Left lobe of liver (tissue), 2 donors: ENCODE measurements around the gene TRAPPC6A. TPM values are rescaled to one million over a fixed set of nuclear protein-coding genes. Genes with fewer than 3 reads are reported as not detected.

Experiments used
- ATAC-seq: fragments of 200-7000 bp; cut with Tn5 transposase; one replicate; pipeline ENCODE4 v1.9.1; 2020; ENCODE audit warnings: mild to moderate bottlenecking, moderate library complexity
- DNase-seq: peaks from one replicate; pipeline ENCODE4 v3.0.0-alpha.2; 2020; ENCODE audit warnings: low spot score
- total RNA-seq: library from RNA; stranded (reverse); gene quantifications from one replicate; pipeline ENCODE4 v1.2.1, GENCODE V29; 2021
- donor health status: DM: no; HTN: no; CAD: no; lungs with moderate emphysema.
- donor health status: DM: no; HTN: yes; CAD: no.

The TRAPPC6A gene
- 30.6 TPM for total RNA-seq

- ATAC-seq (no peak), DNase-seq (no peak)
Measured at GRCh38 chr19:45177817-45178261, at the start of gene TRAPPC6A. Gene TRAPPC6A (minus strand): TSS chr19:45178237. CDS start chr19:45178218, 19 bp downstream.

DNA sequence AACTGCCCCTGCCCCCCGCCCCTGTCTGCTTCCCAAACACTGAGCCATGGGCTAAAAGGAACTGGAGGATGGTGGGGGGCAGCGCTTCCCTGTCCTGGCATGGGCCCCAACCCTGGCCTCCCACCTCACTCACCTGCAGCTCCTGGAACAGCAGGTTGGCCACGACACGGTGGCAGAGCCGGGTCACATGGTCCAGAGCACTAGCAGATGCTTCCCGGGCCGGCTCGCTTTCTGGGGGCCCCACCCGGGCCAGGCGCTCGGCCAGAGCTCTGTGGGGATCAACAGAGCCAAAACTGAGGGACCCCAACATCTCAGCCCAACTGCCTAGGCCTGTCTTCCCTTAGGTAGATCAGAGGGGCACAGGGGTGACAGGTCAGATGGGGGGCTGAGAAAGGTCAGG, 46.6 kb upstream of the TRAPPC6A start:
- no peak for ATAC-seq
- no peak for DNase-seq

GRCh38 chr19:45223879-45224278, 45.8 kb upstream of the TRAPPC6A start:
- no peak for DNase-seq
- no peak for ATAC-seq

DNA sequence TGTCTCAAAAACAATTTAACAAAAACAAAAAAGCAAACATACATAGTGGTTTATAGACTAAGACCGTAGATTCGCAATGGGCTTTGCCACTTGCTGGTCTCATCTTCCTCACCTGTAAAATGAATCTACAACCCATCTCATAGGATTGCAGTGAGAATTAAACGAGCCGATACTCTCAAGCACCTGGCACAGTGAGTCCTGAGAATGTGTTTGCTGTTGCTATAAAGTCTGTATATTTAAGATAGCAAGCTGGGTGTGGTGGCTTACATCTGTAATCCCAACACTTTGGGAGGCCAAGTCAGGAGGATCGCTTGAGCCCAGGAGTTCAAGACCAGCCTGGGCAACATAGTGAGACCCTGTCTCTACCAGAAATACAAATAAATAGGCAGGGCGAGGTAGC, 44.7 kb upstream of the TRAPPC6A start:
- ATAC-seq = no peak
- no peak for DNase-seq

- no peak for ATAC-seq
- DNase-seq = no peak
Measured at GRCh38 chr19:45218911-45219743, 41.1 kb upstream of the TRAPPC6A start.

DNA sequence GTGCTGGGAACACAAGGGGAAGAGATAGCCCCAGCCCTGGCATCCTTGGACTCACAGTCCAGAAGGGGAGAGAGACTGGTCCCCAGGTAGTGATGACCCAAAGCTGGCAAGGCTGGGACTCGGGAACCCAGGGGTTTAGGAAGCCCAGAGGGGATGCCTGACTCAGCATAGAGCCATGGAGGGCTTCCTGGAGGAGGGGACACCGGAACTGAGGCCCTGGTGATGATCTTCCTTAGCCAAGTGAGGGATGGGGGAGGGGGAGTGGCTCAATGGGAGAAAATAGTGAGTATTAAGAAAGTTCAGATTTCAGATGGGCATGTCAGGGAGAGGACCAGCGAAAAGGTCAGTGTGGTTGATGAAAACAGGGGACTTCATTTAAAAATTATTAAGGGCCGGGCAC, 40.4 kb upstream of the TRAPPC6A start:
- ATAC-seq (no peak), DNase-seq (no peak)

DNA sequence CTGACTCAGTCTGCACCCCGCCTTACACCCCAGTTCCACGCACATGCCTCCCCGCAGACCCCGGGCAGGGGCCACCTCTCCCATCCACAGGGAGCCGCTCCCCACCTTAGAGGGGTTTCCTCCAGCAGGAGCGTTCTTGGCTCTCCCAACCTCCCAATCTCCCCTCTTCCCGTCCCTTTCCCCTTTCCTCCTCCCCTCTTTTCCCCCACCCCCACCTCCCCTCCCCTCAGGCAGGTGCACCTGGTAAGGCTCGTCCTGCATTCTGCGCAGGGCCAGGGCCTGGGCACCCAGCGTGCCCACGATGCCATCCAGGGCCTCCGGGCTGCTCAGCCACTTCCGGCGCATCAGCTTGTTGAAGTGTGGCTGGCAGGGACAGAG, 39.9 kb upstream of the TRAPPC6A start:
- ATAC-seq = no peak
- no peak for DNase-seq

- ATAC-seq = peak; percentile 27
- DNase-seq = no peak
Measured at GRCh38 chr19:45217193-45217956, 39.3 kb upstream of the TRAPPC6A start.

- no peak for DNase-seq
Measured at GRCh38 chr19:45216667-45217066, 38.6 kb upstream of the TRAPPC6A start.

DNA sequence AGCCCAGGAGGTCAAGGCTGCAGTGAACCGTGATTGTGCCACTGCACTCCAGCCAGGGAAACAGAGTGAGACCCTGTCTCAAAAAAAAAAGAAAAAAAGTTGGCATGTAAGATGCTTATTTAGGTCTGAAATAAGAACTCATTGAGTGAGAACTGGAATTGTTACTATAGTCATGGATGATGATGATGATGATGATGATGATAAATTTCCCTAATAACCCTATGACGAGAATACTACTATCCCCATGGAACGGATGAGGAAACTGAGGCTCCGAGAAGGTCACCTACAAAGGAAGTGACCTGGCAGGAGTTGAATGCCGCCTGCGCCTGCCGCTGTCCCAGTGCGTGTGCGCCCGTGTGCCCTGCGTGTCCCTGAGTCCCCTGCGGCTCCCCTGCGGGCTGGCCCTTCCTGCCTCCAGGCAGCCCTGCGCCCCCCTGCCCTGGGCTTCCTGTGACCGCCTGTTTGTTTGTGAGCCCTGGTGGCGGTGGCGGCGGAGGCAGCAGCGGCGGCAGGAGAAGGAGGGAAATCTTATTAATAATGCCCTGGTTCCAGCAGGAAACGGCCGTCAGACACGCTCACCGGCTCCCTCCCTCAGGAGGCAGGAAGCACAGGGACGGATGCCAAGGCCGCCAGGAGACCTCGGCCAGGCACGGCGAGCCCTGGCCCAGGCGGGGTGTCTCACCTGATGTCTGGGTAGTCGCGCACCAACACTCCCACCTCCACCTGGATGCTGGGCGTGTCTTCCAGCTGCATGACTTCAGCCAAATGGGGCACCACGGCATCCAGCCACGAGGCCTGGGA, 37.6 kb upstream of the TRAPPC6A start:
- ATAC-seq = peak; percentile 21
- DNase-seq = no peak

More at GRCh38 chr19:45216667-45217066, 38.6 kb upstream of the TRAPPC6A start:
- ATAC-seq = no peak

GRCh38 chr19:45213031-45213430, 35.0 kb upstream of the TRAPPC6A start:
- DNase-seq = no peak

DNA sequence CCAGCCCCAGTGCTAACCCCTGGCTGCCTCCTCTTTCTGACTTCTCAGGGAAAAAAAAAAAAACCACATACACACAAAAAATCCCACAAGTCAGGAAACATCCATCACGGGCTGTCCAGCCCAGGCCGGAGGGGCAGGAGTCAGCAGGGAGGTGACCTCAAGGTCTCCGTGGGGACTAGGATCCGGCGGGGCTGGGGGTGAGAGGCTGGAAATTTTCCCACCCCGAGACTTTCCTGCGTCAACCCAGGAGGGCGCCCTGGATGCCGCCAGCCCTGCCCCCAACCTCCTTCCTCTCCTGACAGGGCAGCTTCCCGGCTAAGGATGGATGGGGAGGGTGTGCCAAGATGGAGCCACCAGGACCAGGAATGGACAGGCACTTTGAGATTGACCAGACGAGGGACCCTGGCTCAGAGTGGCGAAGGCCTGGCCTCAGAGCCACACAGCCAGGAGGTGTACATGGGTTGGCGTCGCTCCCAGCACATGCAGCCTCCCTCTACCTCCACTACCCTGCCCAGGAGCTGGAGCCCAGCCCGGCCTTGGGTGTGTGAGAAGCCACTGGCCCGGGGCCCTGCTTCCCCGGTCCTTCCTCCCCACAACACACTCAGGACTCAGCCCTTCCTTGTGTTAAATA, 33.8 kb upstream of the TRAPPC6A start:
- ATAC-seq (peak; percentile 64), DNase-seq (peak; percentile 61)

More at GRCh38 chr19:45213031-45213430, 35.0 kb upstream of the TRAPPC6A start:
- ATAC-seq = no peak

DNA sequence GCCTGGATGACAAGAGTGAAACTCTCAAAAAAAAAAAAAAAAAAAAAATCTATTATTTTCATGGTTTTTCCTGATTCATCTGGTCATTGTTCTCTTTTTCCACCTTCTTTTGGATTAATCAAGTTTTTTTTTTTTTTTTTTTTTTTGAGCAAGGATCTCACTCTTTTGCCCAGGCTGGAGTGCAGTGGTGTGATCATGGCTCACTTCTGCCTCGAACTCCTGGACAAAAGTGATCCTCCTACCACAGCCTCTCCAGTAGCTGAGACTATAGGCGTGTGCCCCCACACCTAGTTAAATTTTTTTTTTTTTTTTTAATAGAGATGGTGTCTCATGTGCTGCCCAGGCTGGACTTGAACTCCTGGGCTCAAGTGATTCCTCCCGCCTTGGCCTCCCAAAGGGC, 28.3 kb upstream of the TRAPPC6A start:
- ATAC-seq = no peak
- DNase-seq = no peak

DNA sequence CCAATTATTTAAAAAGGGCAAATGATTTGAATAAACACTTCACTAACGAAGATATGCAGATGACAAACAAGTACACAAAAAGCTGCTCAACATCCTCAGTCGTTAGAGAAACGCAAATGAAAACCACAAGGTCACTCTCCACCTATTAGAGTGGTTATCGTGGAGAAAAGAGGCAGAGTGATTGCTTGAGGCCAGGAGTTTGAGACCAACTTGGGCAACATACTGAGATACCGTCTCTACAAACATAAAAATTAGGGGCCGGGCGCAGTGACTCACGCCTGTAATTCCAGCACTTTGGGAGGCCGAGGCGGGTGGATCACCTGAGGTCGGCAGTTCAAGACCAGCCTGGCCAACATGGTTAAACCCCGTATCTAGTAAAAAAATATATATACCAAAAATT, 27.8 kb upstream of the TRAPPC6A start:
- ATAC-seq = no peak
- DNase-seq = no peak

- ATAC-seq (no peak), DNase-seq (no peak)
Measured at GRCh38 chr19:45202637-45203036, 24.6 kb upstream of the TRAPPC6A start.

GRCh38 chr19:45200568-45200967, 22.5 kb upstream of the TRAPPC6A start:
- no peak for DNase-seq
- ATAC-seq = peak; percentile 48

- ATAC-seq (no peak), DNase-seq (no peak)
Measured at GRCh38 chr19:45195764-45196163, 17.7 kb upstream of the TRAPPC6A start.

- no peak for DNase-seq
- ATAC-seq = no peak
Measured at GRCh38 chr19:45191375-45191774, 13.3 kb upstream of the TRAPPC6A start.

- ATAC-seq = no peak
- no peak for DNase-seq
Measured at GRCh38 chr19:45189971-45190370, 11.9 kb upstream of the TRAPPC6A start.

- ATAC-seq (peak; percentile 75), DNase-seq (no peak)
Measured at GRCh38 chr19:45187421-45188100, 9.5 kb upstream of the TRAPPC6A start.
